Bronchial epithelial cell (primary cell): ENCODE measurements around the gene ELOVL3. TPM values are rescaled to one million over a fixed set of nuclear protein-coding genes. Genes with fewer than 3 reads are reported as not detected.

Source experiments
- DNase-seq: peaks from one replicate; pipeline ENCODE4 v3.0.0-alpha.2; 2010; ENCODE audit warnings: low read depth
- FAIRE-seq: peaks from 2 replicates; lab custom pipeline; 2011; peaks lifted over from hg19 to GRCh38; lab: Jason Lieb, UNC
- H3K27me3 ChIP-seq: 2 replicates; pipeline ENCODE4 v1.5.1; 2011; ENCODE audit warnings: low read length; ENCODE audit not compliant: control insufficient read depth, insufficient read depth
- H3K36me3 ChIP-seq: 2 replicates; pipeline ENCODE4 v1.5.1; 2011; ENCODE audit warnings: low read length; ENCODE audit not compliant: control insufficient read depth, insufficient read depth
- H3K4me3 ChIP-seq: 2 replicates; pipeline ENCODE4 v1.5.1; 2011; ENCODE audit warnings: mild to moderate bottlenecking, low read depth, low read length, control low read depth
- CTCF ChIP-seq: IDR thresholded peaks from 2 replicates; pipeline ENCODE4 v1.5.1; 2011; ENCODE audit warnings: mild to moderate bottlenecking, moderate library complexity, low read length, control low read depth, inconsistent platforms; ENCODE audit not compliant: insufficient read depth, severe bottlenecking
- total RNA-seq: library from RNA; depleted of rRNA; stranded (reverse); fragments of >200 nt; gene quantifications from 2 replicates; pipeline ENCODE4 v1.2.1, GENCODE V29; 2014

ELOVL3 gene
- total RNA-seq, 1 donor from 2014 or later: not detected

GRCh38 chr10:102231357-102232318 is 5.5 kb downstream of the ELOVL3 start:
- H3K36me3 ChIP-seq: no peaks in the 10 kb centered on the region
- DNase-seq: no peak
- no peak for FAIRE-seq
- peak; percentile 97 for TF ChIP-seq CTCF
- peaks cover 5% of the 10 kb centered on the region for H3K27me3 ChIP-seq
- H3K4me3 ChIP-seq: peak overlapping the region; percentile 46

- no peak for TF ChIP-seq CTCF
- Histone ChIP-seq H3K4me3 (no peak overlapping the region), H3K36me3 (no peaks in the 10 kb centered on the region), H3K27me3 (no peaks in the 10 kb centered on the region)
- DNase-seq (no peak), FAIRE-seq (no peak)
These were observed 7.9 kb downstream of the ELOVL3 start for GRCh38 chr10:102233997-102234396.

GRCh38 chr10:102234888-102235597 is 8.9 kb downstream of the ELOVL3 start:
- no peak for DNase-seq
- Histone ChIP-seq H3K4me3 (no peak overlapping the region), H3K36me3 (no peaks in the 10 kb centered on the region), H3K27me3 (peaks cover 2% of the 10 kb centered on the region)
- FAIRE-seq: no peak
- TF ChIP-seq CTCF: no peak

- Histone ChIP-seq H3K36me3 (no peaks in the 10 kb centered on the region), H3K27me3 (peaks cover 7% of the 10 kb centered on the region), H3K4me3 (no peak overlapping the region)
- peak; percentile 100 for FAIRE-seq
- peak; percentile 88 for DNase-seq
- no peak for TF ChIP-seq CTCF
These were observed 9.5 kb downstream of the ELOVL3 start for GRCh38 chr10:102235598-102235920.

- TF ChIP-seq CTCF: no peak
- Histone ChIP-seq H3K27me3 (peaks cover 7% of the 10 kb centered on the region), H3K4me3 (no peak overlapping the region), H3K36me3 (no peaks in the 10 kb centered on the region)
- FAIRE-seq (no peak), DNase-seq (no peak)
These were observed 9.9 kb downstream of the ELOVL3 start for GRCh38 chr10:102236006-102236405.
